Mesenteric fat pad (tissue), 1 donor: ENCODE results near the gene IL15RA. TPM values are rescaled to one million over a fixed set of nuclear protein-coding genes. Genes with fewer than 3 reads are reported as not detected.
"Not testable (repeated sequence)": the region's sequence is repeated elsewhere in the genome, so short reads cannot be mapped to it uniquely, and the experiment has no call there.

ENCODE experiments used
- DNase-seq: peaks from one replicate; pipeline ENCODE4 v3.0.0-alpha.2; 2020; ENCODE audit warnings: low spot score
- total RNA-seq: library from RNA; stranded (reverse); fragmentation: NEBNext Ultra II Directional; extraction: Animal tissue kit (Norgen Biotek cat#: 25700); gene quantifications from one replicate; pipeline ENCODE4 v1.2.1, GENCODE V29; 2021
- donor health status: DM: yes; HTN: yes; CAD: no.

The IL15RA gene
- total RNA-seq, 1 donor from 2014 or later = 24.6 TPM

DNA sequence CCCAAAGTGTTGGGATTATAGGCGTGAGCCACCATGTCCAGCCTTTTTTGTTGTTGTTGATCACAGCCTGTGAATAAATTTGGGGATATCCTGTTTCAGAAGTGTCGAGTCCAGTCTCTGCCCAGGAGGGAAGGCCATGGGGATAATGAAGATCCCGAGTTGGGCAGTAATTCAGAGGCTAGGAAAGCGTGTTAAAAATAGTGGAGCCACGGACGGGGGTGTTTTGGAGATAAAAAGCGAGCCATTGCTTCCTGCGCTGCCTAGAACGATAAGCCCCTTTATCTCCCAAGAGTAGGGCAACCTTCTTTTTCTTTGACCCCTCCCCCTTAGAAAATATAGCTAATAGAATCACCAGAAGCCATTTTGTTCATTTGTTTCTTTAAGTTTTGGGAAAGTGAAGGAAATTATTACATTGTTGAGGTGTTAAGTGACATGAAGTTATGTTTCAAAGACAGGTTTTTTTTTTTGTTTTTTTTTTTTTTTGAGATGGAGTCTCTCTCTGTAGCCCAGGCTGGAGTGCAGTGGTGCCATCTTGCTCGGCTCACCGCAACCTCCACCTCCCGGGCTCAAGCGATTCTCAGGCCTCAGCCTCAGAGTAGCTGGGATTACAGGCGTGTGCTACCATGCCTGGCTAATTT is 43.3 kb downstream of the IL15RA start:
- DNase-seq = no peak

GRCh38 chr10:5932345-5932744 is 45.0 kb downstream of the IL15RA start:
- DNase-seq = no peak

GRCh38 chr10:5930272-5930671 is 47.1 kb downstream of the IL15RA start:
- no peak for DNase-seq

DNA sequence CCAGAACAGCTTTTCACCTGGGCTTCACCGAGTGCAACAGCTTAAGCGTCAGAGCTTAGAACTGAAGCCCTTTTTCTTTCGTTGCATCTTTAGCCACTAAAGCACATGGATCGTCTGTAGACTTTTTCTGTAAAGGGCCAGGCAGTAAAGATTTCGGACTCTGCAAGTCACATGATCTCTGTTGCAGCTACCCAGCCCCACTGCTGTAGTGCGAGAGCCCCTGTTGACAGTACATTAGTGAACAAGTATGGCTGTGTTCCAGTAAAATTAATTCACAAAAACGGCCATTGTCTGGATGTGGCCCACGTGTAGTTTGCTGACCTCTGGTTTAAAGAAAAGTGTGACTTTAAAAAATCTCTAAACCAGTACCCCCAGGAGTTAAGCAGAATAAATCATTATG is 47.9 kb downstream of the IL15RA start:
- DNase-seq = no peak

DNA sequence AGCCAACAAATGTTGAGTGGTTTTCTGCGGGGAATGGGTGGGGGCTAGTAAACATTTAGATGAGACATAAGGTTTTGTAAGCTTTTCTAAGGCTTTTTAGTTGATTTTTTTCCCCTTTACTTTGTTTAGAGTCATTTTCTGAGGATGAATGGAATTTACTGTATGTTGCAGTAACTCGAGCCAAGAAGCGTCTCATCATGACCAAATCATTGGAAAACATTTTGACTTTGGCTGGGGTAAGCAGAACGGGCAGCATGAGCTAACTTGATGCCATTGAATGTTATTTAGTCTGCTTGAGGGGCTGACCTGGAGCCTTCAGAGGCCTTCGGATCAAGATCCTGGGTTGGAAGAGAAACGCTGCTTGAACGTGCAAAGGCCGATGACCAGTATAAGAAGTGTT is 50.0 kb downstream of the IL15RA start:
- no peak for DNase-seq

DNA sequence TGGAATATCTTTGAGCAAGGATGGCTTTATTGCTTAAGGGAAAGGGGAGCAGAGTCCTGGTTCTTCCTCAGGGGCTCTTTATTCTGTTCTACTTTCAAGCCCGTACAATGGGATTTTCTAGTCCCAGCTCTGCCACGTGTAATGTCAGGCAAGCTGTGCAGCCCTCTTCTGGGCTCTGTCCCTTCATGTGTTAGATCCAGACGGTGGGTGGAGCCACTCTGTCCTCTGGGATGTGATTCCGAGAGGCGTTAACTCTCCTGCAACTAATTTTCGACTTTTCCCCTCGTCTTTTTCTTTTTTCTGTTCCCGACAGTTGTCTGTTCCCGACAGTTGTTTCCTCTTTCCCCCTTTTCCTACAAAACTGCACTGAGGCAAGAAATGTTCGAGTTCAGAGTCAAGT is 52.5 kb downstream of the IL15RA start:
- DNase-seq = no peak

GRCh38 chr10:5921746-5922145 is 55.6 kb downstream of the IL15RA start:
- no peak for DNase-seq

- no peak for DNase-seq
These were observed 57.8 kb downstream of the IL15RA start for GRCh38 chr10:5919568-5919967.

DNA sequence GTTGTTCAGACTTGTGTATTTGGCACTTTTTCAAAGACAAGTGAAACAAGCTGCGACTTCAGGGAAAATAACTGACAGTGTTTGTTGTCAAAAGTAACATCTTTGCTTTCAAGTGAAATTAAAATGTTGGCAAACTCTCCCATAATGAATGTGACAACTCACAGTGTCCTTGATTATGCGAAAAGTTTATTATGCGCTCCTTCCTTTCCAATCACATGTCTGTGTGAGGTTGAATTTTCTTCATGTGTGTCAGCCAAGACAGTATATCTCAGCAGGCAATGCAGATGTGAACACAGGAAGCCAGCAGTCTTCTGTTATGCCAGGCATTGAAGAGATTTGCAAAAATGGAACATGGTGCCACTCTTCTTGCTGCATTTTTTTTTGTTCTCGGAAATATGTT is 58.6 kb downstream of the IL15RA start:
- DNase-seq = no peak

GRCh38 chr10:5917305-5917704 is 60.0 kb downstream of the IL15RA start:
- no peak for DNase-seq

DNA sequence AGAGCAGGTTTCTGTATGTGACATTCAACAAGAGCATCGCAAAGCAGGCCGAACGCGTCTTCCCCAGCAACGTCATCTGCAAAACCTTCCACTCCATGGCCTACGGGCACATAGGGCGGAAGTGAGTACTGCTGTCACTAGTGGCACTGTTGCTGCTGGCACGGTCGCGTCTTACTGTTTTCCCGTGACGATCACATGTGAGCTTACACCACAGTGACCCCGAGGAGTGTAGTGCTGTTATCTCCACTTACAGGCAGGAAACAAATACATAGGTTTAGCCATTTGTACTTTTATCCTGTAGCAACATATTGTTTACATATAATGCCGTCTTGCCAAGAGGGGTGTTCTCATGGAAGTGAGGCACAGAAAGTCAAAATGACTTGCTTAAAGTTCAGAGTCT is 61.9 kb downstream of the IL15RA start:
- DNase-seq = no peak

DNA sequence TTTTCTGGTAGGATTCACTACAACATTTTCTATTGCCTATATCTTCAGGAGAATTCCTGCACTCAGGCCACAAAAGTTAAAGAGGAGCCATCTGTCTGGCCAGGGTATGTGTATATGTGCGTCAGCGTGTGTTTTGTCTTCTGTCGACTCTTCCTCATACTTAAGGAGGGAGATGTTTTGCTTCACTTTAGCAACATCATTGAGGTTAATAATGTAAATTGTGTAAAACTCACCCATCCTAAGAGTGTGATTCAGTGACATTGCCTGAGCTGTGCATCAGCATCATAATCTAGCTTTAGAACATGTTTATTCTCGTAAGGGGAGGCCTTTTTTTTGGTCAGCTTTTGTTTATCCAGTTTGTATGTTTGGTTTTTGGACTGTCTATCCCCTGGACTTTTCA is 63.6 kb downstream of the IL15RA start:
- DNase-seq = no peak

DNA sequence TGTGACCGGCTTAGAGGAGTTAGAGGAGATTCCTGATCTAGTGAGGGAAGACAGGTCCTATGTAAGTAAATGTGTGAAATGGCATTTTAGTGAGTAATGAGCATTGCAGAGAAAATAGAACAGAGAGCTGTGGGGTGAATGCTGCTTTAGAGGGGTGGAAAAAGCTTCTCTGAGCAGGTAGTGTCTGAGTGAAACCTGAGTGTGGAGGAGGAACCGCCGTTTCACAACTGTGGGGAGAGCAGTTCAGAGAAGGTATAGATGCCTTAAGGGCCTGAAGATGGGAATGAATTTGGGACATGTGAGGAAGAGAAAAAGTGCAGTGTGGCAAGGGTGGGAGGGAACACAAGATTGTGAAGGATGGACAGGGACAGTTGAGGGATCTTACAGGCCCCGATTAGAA is 65.7 kb downstream of the IL15RA start:
- no peak for DNase-seq

DNA sequence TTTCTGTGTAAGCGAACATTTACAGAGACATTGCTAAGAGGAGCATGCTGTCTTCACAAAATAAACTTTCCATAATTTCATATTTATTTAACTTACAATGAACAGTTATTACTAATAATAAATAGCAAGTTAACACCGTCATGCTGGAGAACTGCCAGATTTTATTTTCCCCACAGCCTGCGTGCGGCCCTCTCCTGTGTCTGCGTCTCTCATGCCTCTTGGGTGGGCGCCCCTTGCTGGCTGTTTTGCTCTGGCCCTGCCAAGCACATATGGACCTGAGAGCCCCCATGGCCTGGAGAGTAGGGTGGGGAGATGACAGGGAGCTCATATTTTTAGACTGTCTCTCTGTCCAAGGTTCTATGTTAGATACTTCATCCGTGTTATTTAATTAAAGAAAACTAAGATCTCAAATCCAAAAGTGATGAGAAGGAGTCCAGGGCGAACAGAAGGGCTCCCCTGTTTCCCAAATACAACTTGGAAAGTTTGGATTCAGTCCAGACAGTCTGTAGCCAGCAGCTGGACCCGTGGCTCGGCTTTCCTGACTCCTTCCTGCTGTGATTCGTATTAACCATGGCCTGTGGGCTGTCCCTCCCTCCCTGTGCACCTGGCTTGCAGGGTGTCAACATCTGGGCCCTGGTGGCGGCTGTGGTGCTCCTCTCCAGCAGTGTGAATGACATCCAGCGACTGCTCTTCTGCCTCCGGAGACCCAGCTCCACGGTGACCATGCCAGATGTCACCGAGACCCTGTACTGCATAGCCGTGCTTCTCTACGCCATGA is 66.8 kb downstream of the IL15RA start:
- no peak for DNase-seq

DNA sequence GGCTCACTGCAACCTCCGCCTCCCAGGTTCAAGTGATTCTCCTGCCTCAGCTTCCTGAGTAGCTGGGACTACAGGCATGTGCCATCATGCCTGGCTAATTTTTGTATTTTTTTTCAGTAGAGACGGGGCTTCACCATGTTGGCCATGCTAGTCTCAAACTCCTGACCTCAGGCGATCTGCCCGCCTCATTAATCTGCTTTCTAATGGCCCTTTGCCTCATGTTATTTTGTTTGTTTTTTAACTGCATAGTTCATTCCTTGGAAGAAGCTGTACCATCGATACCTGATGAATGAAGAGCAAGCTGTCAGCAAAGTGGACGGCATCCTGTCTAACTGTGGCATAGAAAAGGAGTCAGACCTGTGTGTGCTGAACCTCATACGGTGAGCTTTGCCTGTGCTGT is 68.7 kb downstream of the IL15RA start:
- not testable (repeated sequence) for DNase-seq

- no peak for DNase-seq
These were observed 70.7 kb downstream of the IL15RA start for GRCh38 chr10:5906651-5907050.

- no peak for DNase-seq
These were observed 71.4 kb downstream of the IL15RA start for GRCh38 chr10:5905854-5906507.

DNA sequence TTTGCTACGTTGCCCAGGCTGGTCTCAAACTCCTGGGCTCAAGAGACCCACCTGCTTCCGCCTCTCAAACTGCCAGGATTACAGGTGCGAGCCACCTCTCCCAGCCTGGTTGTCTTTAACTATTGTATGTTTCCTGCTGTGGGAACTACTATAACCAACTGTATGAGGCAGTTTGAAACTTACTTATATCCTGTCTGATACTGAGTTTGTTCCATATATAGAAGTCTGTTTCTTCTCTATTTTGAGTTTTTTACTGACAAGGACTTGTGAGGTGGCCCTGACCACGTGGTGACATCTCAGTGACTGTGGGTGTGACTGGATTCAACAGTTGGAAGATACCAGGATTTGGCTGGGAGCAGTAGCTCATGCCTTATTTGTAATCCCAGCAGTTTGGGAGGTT is 73.1 kb downstream of the IL15RA start:
- DNase-seq = no peak

- DNase-seq = no peak
These were observed 73.8 kb downstream of the IL15RA start for GRCh38 chr10:5903563-5903962.

- no peak for DNase-seq
These were observed 74.7 kb downstream of the IL15RA start for GRCh38 chr10:5902511-5903274.
